Measurements from ENCODE around the gene MBLAC2. TPM values are rescaled to one million over a fixed set of nuclear protein-coding genes. Genes with fewer than 3 reads are reported as not detected.

The MBLAC2 gene
- total RNA-seq, result 2.7 and 3.3 TPM in 2 replicates

GRCh38 chr5:90474235-90475107 lies at the start of gene MBLAC2, which contains the start of gene POLR3G:
TSS of gene MBLAC2 (minus strand) at chr5:90474771. CDS start at chr5:90474292, 479 bp downstream.
TSS of gene POLR3G (plus strand) at chr5:90474864. CDS start at chr5:90485568, 10,704 bp downstream.

GRCh38 chr5:90409318-90410177 lies 65.0 kb downstream of the MBLAC2 start, which contains the start of gene CETN3:
TSS of gene CETN3 (minus strand) at chr5:90409756. CDS start at chr5:90409661, 95 bp downstream.

Other genes starting within 250 kb of the MBLAC2 start
- gene CETN3, start 65.0 kb downstream of the MBLAC2 start, total RNA-seq, result 12.2 and 20.5 TPM in 2 replicates
- gene POLR3G, start 93 bp upstream of the MBLAC2 start, total RNA-seq, result 14.6 and 20.2 TPM in 2 replicates
- 9.4 and 9.8 TPM in 2 replicates for gene LYSMD3, start 54.8 kb upstream of the MBLAC2 start, total RNA-seq
- 0.17 TPM in 1 of 2 replicates, not detected in the other for gene ADGRV1, start 84.0 kb upstream of the MBLAC2 start, total RNA-seq